Nephron (organoid): ENCODE measurements around the gene LHX2.

Experiments used
- H3K27ac Mint-ChIP-seq, 3 experiments: 2 replicates each; pipeline ENCODE4 v1.8.0; 2020; ENCODE audit warnings: mixed read lengths in 3 of 3, mild to moderate bottlenecking in 2 of 3, moderate library complexity in 1 of 3
- H3K27me3 Mint-ChIP-seq: 2 replicates; pipeline ENCODE4 v1.8.0; 2021; ENCODE audit warnings: low read depth, mild to moderate bottlenecking, moderate library complexity, mixed read lengths
- H3K36me3 Mint-ChIP-seq: 2 replicates; pipeline ENCODE4 v1.8.0; 2020; ENCODE audit warnings: low read depth, mixed read lengths
- H3K4me1 Mint-ChIP-seq: 2 replicates; pipeline ENCODE4 v1.8.0; 2020; ENCODE audit warnings: mixed read lengths
- H3K4me3 Mint-ChIP-seq, 3 experiments: 2 replicates each; pipeline ENCODE4 v1.8.0; 2020; ENCODE audit warnings: mild to moderate bottlenecking in 3 of 3, mixed read lengths in 3 of 3, moderate library complexity in 2 of 3
- H3K9me3 Mint-ChIP-seq: 2 replicates; pipeline ENCODE4 v1.8.0; 2020; ENCODE audit warnings: mixed read lengths
- TF ChIP-seq, protein P1 (sequence below), 3 experiments: fragments of 200-600 bp; sonication (generic); IDR thresholded peaks; one replicate each; pipeline ENCODE4 v1.5.0; 2021; ENCODE audit warnings: antibody characterized with exemption in 3 of 3; ENCODE audit not compliant: unreplicated experiment in 3 of 3

Gene LHX2

DNA sequence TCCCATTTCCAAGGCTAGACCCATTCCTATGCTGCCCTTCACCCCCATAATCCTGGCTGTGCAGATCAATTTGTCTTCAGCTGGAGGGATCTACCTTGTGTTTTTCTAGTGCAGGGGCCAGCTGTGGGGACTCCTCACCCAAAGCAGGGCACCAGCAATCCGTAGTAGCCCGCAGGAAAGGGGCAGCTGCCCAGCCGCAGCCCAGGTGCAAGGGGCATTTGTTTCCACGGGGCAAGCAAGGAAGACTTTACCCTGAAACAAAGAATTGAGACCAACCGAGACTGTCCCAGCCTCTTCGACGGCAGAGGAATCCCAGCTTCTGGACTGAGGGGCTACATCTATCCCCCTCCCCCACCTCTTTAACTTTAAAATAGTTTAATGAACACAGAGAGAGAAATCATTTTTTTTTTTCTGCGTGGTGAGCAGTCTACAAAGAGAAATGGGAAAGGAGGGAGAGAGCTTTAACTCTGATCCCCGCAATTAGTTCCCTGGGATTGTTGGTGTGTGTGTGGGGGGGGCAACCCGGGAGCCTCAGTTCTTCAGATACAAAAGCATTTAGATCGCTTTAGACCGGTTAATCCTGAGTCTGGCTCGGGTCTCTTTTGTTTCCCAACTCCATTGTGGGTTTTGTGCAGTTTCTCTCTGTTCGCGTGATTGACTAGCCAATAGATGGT is 10.6 kb upstream of the LHX2 start:
- Mint-ChIP-seq H3K36me3 (no peaks in the 10 kb centered on the region), H3K4me3 (peak overlapping the region; percentile 61 to 63 (median 62)), H3K27me3 (peaks cover 94% of the 10 kb centered on the region), H3K27ac (no peak overlapping the region), H3K4me1 (peaks cover 23% of the 10 kb centered on the region), H3K9me3 (no peaks in the 10 kb centered on the region)
- TF ChIP-seq, protein P1, sequence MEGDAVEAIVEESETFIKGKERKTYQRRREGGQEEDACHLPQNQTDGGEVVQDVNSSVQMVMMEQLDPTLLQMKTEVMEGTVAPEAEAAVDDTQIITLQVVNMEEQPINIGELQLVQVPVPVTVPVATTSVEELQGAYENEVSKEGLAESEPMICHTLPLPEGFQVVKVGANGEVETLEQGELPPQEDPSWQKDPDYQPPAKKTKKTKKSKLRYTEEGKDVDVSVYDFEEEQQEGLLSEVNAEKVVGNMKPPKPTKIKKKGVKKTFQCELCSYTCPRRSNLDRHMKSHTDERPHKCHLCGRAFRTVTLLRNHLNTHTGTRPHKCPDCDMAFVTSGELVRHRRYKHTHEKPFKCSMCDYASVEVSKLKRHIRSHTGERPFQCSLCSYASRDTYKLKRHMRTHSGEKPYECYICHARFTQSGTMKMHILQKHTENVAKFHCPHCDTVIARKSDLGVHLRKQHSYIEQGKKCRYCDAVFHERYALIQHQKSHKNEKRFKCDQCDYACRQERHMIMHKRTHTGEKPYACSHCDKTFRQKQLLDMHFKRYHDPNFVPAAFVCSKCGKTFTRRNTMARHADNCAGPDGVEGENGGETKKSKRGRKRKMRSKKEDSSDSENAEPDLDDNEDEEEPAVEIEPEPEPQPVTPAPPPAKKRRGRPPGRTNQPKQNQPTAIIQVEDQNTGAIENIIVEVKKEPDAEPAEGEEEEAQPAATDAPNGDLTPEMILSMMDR (IDR thresholded peaks at IDR 0.05; ENCODE audit: unreplicated experiment in 3 of 3), result no peak

GRCh38 chr9:124001458-124001799 is 10.1 kb upstream of the LHX2 start:
- Mint-ChIP-seq H3K36me3 (no peaks in the 10 kb centered on the region), H3K9me3 (no peaks in the 10 kb centered on the region), H3K27ac (no peak overlapping the region), H3K4me3 (peak overlapping the region; percentile 33 to 63 (median 50)), H3K4me1 (peaks cover 19% of the 10 kb centered on the region), H3K27me3 (peaks cover 94% of the 10 kb centered on the region)
- TF ChIP-seq, protein P1 (IDR thresholded peaks at IDR 0.05; ENCODE audit: unreplicated experiment in 3 of 3), result no peak

- TF ChIP-seq, protein P1 (IDR thresholded peaks at IDR 0.05; ENCODE audit: unreplicated experiment in 3 of 3), result no peak
- Mint-ChIP-seq H3K27ac (no peak overlapping the region), H3K27me3 (peaks cover 94% of the 10 kb centered on the region), H3K4me3 (peak overlapping the region in 2 of 3 experiments; percentile 21 to 26), H3K36me3 (no peaks in the 10 kb centered on the region), H3K4me1 (peaks cover 19% of the 10 kb centered on the region), H3K9me3 (no peaks in the 10 kb centered on the region)
Measured at GRCh38 chr9:124001866-124002525, 9.6 kb upstream of the LHX2 start.

DNA sequence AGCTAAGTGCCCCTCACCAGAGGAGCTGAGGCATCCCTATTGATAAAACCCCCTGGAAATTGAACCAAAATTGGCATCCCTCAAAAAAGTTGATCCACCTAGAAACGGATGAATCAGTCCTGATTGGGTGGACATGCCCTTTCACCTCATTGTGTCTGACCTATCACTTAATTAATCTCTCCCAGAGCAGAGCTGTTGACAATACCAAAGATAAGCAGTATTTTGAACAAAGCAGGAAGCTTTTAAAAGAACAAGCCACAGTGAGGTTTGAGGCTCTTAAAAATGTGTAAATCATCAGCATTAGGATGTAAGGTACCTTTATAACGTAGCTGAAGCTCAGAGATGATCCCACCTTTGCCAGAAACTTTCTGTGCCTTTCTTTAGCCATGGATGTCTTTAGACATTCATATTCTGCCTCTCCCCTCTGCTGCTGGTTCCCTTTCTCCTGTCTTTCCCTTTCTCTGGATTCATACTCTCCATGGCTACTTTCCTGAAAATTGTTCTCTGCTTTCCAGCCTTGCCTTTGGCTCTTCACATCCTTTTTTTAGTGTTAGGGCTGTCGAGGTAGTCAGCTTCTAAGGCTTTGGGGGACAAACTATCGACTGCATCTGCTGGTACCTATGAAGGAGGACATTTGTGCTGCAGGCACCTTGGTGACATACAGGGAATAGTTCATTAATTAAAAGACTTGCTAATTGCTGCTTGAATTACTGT is 7.8 kb upstream of the LHX2 start:
- Mint-ChIP-seq H3K27me3 (peaks cover 94% of the 10 kb centered on the region), H3K27ac (no peak overlapping the region)

DNA sequence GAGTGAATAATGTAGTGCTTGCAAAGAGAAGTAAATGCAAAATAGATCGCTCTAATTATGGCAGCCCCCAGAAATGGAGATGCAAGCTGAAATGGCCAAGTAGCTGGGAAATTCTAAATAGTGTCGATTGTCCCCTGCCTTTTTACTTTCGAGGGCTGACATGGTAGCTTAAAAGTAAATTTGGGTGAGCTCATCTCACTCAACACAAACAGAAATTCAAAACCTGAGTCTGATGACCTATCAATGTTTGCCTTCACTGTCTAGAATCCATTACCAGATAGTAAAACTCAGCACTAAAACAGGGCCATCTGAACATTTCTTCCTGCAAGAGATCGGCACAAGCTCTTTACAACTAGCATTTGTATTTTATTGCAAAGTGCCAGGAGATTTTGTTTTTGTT is 7.0 kb upstream of the LHX2 start:
- no peak overlapping the region for H3K27ac Mint-ChIP-seq
- H3K36me3 Mint-ChIP-seq, result no peaks in the 10 kb centered on the region
- peaks cover 95% of the 10 kb centered on the region for H3K27me3 Mint-ChIP-seq
- TF ChIP-seq, protein P1 (IDR thresholded peaks at IDR 0.05; ENCODE audit: unreplicated experiment in 3 of 3), result no peak
- H3K4me3 Mint-ChIP-seq, result no peak overlapping the region
- H3K4me1 Mint-ChIP-seq, result peaks cover 18% of the 10 kb centered on the region
- H3K9me3 Mint-ChIP-seq, result no peaks in the 10 kb centered on the region

More for the DNA sequence above, 7.8 kb upstream of the LHX2 start:
- Mint-ChIP-seq H3K9me3 (no peaks in the 10 kb centered on the region), H3K4me1 (peaks cover 12% of the 10 kb centered on the region), H3K36me3 (no peaks in the 10 kb centered on the region), H3K4me3 (no peak overlapping the region)
- TF ChIP-seq, protein P1 (IDR thresholded peaks at IDR 0.05; ENCODE audit: unreplicated experiment in 3 of 3), result no peak
